K562 treated with DMSO at 1 percent for 48 hours (cell line): ENCODE measurements around the gene ZNF503. TPM values are rescaled to one million over a fixed set of nuclear protein-coding genes. Genes with fewer than 3 reads are reported as not detected.

Experiments used
- total RNA-seq: library from RNA; unstranded; fragments of 300-600 nt; gene quantifications from 2 replicates; pipeline ENCODE4 v1.2.3, GENCODE V29; 2022; ENCODE audit warnings: low replicate concordance; ENCODE audit errors: extremely low read depth

The ZNF503 gene
- not detected in 2 replicates for total RNA-seq

GRCh38 chr10:75401569-75402485 is at the start of gene ZNF503:
TSS of gene ZNF503 (minus strand) at chr10:75401764. CDS start at chr10:75401419, 345 bp downstream.

GRCh38 chr10:75431180-75432111 is 29.9 kb upstream of the ZNF503 start, which contains the start of gene LRMDA:
TSS of gene LRMDA (plus strand) at chr10:75431624.

Other genes starting within 250 kb of the ZNF503 start
- gene VDAC2, start 191.0 kb downstream of the ZNF503 start, total RNA-seq, result 461 TPM in 1 of 2 replicates, not detected in the other
- gene COMTD1, start 165.8 kb downstream of the ZNF503 start, total RNA-seq, result not detected in 2 replicates
- not detected in 2 replicates for gene LRMDA, start 29.9 kb upstream of the ZNF503 start, total RNA-seq